GM06990 (cell line): Measurements from ENCODE around the gene ULK1.

Experiments
- DNase-seq: peaks from one replicate; pipeline ENCODE4 v3.0.0-alpha.2; 2011; ENCODE audit not compliant: insufficient read length; ENCODE audit errors: extremely low read depth
- H3K27me3 ChIP-seq: replicated peaks from 2 replicates; pipeline ENCODE4 v1.6.0; 2011; ENCODE audit warnings: low read length; ENCODE audit not compliant: control insufficient read depth, insufficient read depth
- H3K36me3 ChIP-seq: 2 replicates; pipeline ENCODE4 v1.5.1; 2011; ENCODE audit warnings: low read length; ENCODE audit not compliant: control insufficient read depth, insufficient read depth
- H3K4me3 ChIP-seq: replicated peaks from 2 replicates; pipeline ENCODE4 v1.5.1; 2011; ENCODE audit warnings: low read depth, mild to moderate bottlenecking, control low read depth, low read length
- TF ChIP-seq, protein P1 (sequence below): IDR thresholded peaks from 2 replicates; pipeline ENCODE4 v1.5.1; 2011; ENCODE audit warnings: low read length, control low read depth, mild to moderate bottlenecking, inconsistent platforms; ENCODE audit not compliant: insufficient read depth, poor library complexity, severe bottlenecking

ULK1 gene

DNA sequence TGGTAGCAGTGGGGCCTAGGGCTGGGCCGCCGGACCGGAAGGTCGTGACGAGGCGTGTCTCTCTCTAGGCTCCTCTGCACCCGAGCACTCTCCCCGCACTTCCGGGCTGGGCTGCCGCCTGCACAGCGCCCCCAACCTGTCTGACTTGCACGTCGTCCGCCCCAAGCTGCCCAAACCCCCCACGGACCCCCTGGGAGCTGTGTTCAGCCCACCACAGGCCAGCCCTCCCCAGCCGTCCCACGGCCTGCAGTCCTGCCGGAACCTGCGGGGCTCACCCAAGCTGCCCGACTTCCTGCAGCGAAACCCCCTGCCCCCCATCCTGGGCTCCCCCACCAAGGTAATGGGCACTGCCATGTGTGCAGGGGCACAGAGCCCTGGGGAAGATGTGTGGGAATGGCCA lies 21.4 kb downstream of the ULK1 start:
- Histone ChIP-seq H3K36me3 (peaks cover 6% of the 10 kb centered on the region), H3K4me3 (no peak overlapping the region), H3K27me3 (no peaks in the 10 kb centered on the region)
- peak; percentile 9 for DNase-seq
- TF ChIP-seq, protein P1, sequence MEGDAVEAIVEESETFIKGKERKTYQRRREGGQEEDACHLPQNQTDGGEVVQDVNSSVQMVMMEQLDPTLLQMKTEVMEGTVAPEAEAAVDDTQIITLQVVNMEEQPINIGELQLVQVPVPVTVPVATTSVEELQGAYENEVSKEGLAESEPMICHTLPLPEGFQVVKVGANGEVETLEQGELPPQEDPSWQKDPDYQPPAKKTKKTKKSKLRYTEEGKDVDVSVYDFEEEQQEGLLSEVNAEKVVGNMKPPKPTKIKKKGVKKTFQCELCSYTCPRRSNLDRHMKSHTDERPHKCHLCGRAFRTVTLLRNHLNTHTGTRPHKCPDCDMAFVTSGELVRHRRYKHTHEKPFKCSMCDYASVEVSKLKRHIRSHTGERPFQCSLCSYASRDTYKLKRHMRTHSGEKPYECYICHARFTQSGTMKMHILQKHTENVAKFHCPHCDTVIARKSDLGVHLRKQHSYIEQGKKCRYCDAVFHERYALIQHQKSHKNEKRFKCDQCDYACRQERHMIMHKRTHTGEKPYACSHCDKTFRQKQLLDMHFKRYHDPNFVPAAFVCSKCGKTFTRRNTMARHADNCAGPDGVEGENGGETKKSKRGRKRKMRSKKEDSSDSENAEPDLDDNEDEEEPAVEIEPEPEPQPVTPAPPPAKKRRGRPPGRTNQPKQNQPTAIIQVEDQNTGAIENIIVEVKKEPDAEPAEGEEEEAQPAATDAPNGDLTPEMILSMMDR: no peak

DNA sequence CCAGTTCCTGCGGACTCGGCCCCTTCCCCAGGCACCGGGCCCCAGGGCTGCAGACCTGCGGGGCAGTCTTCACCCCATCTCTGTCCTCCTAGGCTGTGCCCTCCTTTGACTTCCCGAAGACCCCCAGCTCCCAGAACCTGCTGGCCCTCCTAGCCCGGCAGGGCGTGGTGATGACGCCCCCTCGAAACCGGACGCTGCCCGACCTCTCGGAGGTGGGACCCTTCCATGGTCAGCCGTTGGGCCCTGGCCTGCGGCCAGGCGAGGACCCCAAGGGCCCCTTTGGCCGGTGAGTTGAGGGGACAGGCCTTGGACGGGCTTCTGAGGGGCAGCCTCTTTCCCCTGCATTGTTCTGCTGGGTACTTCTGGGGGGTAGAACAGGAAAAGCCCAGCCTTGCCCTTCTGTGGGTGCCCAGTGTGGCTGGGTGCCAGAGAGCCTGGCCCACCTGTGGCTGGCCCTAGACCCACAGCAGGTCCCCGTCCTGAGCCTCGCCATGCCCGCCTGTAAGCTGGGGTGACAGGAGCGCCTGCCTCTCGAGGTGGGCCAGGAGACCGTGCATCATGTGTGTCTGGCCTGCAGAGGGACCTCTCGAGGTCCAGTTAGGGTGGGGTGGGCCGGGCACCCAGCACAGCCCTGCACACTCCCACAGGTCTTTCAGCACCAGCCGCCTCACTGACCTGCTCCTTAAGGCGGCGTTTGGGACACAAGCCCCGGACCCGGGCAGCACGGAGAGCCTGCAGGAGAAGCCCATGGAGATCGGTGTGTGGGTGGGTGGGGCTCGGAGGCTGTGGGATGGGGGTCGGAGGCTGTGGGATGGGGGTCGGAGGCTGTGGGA lies 22.1 kb downstream of the ULK1 start:
- peak; percentile 5 for DNase-seq
- H3K27me3 ChIP-seq: no peaks in the 10 kb centered on the region
- H3K4me3 ChIP-seq: no peak overlapping the region
- TF ChIP-seq, protein P1: no peak
- peaks cover 4% of the 10 kb centered on the region for H3K36me3 ChIP-seq

- TF ChIP-seq, protein P1: no peak
- Histone ChIP-seq H3K36me3 (peaks cover 4% of the 10 kb centered on the region), H3K4me3 (no peak overlapping the region), H3K27me3 (no peaks in the 10 kb centered on the region)
- peak; percentile 9 for DNase-seq
Observed at GRCh38 chr12:131917139-131917710, 22.8 kb downstream of the ULK1 start.

GRCh38 chr12:131917711-131918306 lies 23.4 kb downstream of the ULK1 start:
- H3K4me3 ChIP-seq: no peak overlapping the region
- TF ChIP-seq, protein P1: no peak
- DNase-seq: peak; percentile 4
- H3K27me3 ChIP-seq: no peaks in the 10 kb centered on the region
- peaks cover 4% of the 10 kb centered on the region for H3K36me3 ChIP-seq

DNA sequence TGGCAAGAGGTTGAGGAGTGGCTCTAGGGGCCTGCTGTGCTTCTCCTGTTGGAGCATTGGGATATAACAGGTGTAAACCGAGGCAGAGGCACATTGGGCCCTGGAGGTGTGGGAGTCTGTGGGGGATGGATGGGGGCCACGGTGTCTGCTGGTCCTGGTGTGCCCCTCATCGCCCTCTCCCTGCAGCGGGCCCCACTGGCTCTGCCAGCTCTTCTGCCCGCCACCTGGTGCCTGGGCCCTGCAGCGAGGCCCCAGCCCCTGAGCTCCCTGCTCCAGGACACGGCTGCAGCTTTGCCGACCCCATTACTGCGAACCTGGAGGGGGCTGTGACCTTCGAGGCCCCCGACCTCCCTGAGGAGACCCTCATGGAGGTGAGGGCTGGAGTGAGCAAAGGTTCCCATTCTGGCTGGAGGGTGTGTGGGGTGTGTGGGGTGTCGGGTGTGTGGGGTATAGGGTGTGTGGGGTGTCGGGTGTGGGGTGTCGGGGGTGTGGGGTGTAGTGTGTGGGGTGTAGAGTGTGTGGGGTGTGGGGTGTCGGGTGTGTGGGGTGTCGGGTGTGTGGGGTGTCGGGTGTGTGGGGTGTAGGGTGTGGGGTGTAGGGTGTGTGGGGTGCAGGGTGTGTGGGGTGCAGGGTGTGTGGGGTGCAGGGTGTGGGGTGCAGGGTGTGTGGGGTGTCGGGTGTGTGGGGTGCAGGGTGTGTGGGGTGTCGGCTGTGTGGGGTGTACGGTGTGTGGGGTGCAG lies 24.1 kb downstream of the ULK1 start:
- Histone ChIP-seq H3K4me3 (no peak overlapping the region), H3K36me3 (peaks cover 4% of the 10 kb centered on the region), H3K27me3 (no peaks in the 10 kb centered on the region)
- TF ChIP-seq, protein P1: no peak
- DNase-seq: peak; percentile 2
